HPDE6-E6E7 (cell line): ENCODE results near the gene LARGE1.

Source experiments
- DNase-seq: peaks from one replicate; pipeline ENCODE4 v3.0.0; 2011; ENCODE audit warnings: missing footprints; ENCODE audit errors: extremely low spot score

The LARGE1 gene

DNA sequence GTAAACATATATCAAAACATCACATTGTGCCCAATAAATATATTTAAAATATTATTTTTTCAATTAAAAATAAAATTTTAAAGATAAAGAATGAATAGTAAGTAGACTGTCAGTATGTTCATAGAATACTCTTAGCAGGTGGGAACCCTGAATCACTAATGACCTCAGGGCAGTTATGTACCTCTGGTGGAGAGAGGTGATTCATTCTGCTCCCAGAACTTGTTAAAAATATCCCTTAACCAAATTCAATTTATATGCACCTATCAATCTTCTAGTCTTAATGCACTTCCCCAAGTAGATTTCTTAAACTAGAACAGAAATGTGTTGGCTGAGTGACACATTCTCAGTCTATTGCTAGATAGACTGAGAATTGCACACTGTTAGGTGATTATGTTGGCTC lies 678.2 kb downstream of the LARGE1 start:
- no peak for DNase-seq

DNA sequence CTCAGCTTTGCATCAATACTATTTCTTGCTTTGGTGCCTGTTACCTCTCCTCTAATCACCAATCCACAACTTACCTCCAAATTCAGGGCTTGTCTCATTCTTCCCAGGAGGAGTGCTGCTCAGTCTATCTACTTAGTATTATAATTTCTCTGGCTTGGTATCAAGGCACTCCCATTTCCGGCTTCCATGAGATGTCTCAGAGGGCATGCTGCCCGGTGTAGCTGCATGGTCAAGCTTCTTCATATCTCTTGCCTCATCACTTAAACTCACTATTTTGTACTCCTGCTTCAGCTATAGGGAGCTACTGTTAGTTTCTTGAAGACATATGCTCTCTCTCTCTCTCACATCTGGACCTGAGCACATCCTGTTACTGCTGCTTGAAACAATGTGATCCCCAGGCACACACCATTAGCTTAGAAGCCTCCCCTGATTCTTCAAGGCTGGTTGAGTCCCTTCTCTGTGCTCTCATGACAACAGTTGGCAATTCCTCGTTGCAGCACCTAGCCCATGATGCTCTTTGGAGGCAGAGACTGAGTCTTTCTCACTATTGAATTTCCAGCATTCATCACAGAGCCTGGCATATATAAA lies 679.3 kb downstream of the LARGE1 start:
- DNase-seq, result no peak

- no peak for DNase-seq
Measured at GRCh38 chr22:33232071-33232470, 688.2 kb downstream of the LARGE1 start.

GRCh38 chr22:33227791-33228190 lies 692.5 kb downstream of the LARGE1 start:
- no peak for DNase-seq

GRCh38 chr22:33224841-33225240 lies 695.4 kb downstream of the LARGE1 start:
- DNase-seq, result no peak
